Keratinocyte (primary cell): ENCODE results near the gene PTCD2.

Experiments used
- EZH2 ChIP-seq: IDR thresholded peaks from one replicate; pipeline ENCODE4 v1.6.1; 2012; ENCODE audit warnings: inconsistent platforms, mild to moderate bottlenecking, low read length, moderate library complexity
- TF ChIP-seq, protein P1 (sequence below), 3 experiments: IDR thresholded peaks in 1 of 3; conservative IDR thresholded peaks in 1 of 3; optimal IDR thresholded peaks in 1 of 3; 2 replicates in 2 of 3; 3 replicates in 1 of 3; pipeline versions ENCODE3 to v1.5.1; 2011; ENCODE audit warnings: low read length in 3 of 3, mild to moderate bottlenecking in 3 of 3, moderate library complexity in 2 of 3, control low read depth in 1 of 3, inconsistent platforms in 1 of 3; ENCODE audit not compliant: insufficient read depth in 2 of 3; ENCODE audit errors: extremely low read depth in 1 of 3

DNA sequence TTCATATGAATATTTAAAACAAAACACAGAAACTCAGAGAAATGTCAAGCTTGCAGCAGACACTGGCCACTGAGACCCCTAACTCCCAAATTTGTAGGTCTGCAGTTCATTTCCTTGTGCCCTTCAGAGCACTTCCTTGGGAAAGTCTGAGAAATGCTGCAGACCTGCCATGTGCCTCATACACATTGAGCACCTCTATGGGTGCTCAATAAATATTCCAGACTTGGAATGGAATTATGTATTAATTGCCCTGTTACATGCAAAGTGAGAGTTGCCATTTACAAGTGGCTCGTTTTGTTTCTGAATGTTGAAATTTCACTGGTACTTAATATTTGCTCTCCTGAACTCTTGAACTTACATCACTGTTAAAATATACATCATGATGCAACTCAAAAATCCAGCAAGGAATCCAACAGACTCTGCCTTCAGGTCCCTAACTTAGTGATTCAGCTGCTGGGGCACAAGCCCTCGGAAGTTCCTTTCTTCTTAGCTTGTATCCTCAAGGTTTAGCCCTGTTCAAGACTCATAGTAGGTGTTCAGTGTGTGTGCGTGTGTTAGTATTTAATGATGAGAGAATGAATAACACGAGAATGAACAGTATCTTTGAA, 90.6 kb downstream of the PTCD2 start:
- TF ChIP-seq, protein P1, sequence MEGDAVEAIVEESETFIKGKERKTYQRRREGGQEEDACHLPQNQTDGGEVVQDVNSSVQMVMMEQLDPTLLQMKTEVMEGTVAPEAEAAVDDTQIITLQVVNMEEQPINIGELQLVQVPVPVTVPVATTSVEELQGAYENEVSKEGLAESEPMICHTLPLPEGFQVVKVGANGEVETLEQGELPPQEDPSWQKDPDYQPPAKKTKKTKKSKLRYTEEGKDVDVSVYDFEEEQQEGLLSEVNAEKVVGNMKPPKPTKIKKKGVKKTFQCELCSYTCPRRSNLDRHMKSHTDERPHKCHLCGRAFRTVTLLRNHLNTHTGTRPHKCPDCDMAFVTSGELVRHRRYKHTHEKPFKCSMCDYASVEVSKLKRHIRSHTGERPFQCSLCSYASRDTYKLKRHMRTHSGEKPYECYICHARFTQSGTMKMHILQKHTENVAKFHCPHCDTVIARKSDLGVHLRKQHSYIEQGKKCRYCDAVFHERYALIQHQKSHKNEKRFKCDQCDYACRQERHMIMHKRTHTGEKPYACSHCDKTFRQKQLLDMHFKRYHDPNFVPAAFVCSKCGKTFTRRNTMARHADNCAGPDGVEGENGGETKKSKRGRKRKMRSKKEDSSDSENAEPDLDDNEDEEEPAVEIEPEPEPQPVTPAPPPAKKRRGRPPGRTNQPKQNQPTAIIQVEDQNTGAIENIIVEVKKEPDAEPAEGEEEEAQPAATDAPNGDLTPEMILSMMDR (optimal IDR thresholded peaks at IDR 0.05 in 1 of 3, IDR thresholded peaks at IDR 0.05 in 1 of 3, conservative IDR thresholded peaks at IDR 0.05 in 1 of 3; ENCODE audit: extremely low read depth in 1 of 3, insufficient read depth in 2 of 3, low read length in 3 of 3): no peak
- TF ChIP-seq EZH2: no peak
